IPS DF 19.7 (cell line): ENCODE results near the gene GFRA1.

Experiments
- DNase-seq: peaks from one replicate; pipeline ENCODE4 v3.0.0-alpha.2; 2013; ENCODE audit warnings: low read depth, low spot score

GFRA1 gene

GRCh38 chr10:116272440-116273283 is at the start of gene GFRA1:
GFRA1 (minus strand) TSS chr10:116273206; CDS start chr10:116272029, 1,177 bp downstream.
- no peak for DNase-seq

GRCh38 chr10:116316503-116316902 is 43.5 kb upstream of the GFRA1 start:
- DNase-seq, result no peak

GRCh38 chr10:116312548-116312947 is 39.5 kb upstream of the GFRA1 start:
- no peak for DNase-seq

DNA sequence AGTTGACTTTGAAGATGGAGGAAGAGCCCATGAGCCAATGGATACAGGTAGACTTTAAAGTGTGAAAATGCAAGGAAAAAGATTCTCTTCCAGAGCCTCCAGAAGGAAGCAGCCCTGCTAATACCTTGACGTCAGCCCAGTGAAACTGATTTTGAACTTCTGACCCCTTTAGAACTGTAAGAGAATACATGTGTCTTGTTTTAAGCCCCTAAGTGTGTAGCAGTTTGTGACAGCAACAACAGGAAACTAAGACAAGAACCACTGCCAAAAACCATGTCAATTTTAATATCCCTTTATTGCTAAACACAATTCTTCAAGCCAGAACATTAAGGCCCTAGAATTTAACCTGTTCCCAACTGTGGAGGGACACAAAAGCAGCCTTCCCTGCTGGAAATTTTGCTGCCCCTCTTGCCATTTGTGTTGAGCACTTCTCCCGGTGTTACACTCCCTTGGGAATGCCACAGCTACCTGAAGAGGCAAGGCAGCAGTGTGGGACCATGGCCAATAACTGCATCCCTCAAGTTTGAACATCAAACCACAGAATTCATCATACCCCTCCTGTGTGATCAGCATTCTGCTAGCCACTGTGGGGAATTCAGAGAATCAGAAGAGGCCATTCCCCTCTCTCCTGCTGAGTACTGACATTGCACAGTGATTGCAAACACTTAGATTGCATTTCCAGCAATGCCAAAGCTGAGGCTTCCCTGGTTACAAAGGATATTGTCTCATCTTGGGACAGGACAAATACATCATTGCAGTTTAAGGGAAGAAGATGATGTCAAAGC is 38.9 kb upstream of the GFRA1 start:
- DNase-seq, result no peak

- DNase-seq, result no peak
Measured at GRCh38 chr10:116311016-116311415, 38.0 kb upstream of the GFRA1 start.

DNA sequence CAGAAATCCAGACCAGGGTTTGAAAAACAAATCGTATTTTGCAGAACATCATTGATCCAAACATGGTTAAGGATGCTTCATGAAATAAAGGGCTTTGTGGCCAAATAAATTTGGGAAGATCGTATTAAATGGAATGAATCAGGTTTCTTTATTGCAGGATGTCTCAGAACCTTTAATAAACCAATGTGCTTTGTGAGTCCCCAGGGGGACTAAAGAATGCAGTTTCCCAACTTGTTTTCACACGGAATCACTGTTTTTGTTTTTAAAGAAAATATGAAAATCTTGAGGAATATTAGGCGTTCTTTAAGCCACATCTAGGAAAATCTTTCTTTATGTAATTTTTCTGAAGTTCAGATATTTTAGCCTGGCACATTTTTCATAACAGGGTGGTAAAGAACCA is 34.4 kb upstream of the GFRA1 start:
- DNase-seq, result no peak

GRCh38 chr10:116306847-116307246 is 33.8 kb upstream of the GFRA1 start:
- DNase-seq, result no peak

- no peak for DNase-seq
Measured at GRCh38 chr10:116304923-116305322, 31.9 kb upstream of the GFRA1 start.

- no peak for DNase-seq
Measured at GRCh38 chr10:116300542-116300941, 27.5 kb upstream of the GFRA1 start.

GRCh38 chr10:116298586-116298985 is 25.6 kb upstream of the GFRA1 start:
- DNase-seq, result no peak

GRCh38 chr10:116296291-116296721 is 23.3 kb upstream of the GFRA1 start:
- no peak for DNase-seq

GRCh38 chr10:116292493-116292892 is 19.5 kb upstream of the GFRA1 start:
- DNase-seq, result no peak

GRCh38 chr10:116289652-116290051 is 16.6 kb upstream of the GFRA1 start:
- DNase-seq, result no peak

GRCh38 chr10:116287906-116288501 is 15.0 kb upstream of the GFRA1 start:
- no peak for DNase-seq

DNA sequence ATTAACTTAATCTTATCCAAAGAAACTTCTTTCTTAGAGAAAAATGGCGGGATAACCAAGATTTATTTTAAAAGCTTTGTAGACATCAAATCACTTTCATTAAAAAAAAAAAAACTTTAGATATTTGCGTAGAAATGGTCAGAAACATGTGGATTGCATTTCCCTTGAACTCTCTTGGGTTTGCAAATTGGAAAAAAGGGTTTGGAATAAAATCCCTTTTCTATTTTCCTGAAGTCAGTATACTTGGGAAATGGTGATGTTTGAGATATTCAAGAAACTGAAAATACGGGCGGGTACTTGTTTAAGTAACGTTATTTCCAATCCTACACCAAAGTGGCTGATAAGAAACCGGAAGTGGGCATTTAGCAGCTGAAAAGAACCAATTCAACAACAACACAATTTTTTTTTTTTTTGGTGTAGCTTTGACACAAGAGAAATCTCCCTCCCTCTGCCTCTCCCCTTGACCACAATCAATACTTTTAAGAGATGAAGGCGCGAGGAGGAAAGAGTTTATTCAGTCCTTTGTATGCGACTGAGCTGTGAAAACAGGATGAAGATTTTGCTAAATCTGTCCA is 13.7 kb upstream of the GFRA1 start:
- no peak for DNase-seq

- DNase-seq, result no peak
Measured at GRCh38 chr10:116281775-116282174, 8.8 kb upstream of the GFRA1 start.

- no peak for DNase-seq
Measured at GRCh38 chr10:116278846-116279245, 5.8 kb upstream of the GFRA1 start.

GRCh38 chr10:116276981-116277380 is 4.0 kb upstream of the GFRA1 start:
- no peak for DNase-seq

DNA sequence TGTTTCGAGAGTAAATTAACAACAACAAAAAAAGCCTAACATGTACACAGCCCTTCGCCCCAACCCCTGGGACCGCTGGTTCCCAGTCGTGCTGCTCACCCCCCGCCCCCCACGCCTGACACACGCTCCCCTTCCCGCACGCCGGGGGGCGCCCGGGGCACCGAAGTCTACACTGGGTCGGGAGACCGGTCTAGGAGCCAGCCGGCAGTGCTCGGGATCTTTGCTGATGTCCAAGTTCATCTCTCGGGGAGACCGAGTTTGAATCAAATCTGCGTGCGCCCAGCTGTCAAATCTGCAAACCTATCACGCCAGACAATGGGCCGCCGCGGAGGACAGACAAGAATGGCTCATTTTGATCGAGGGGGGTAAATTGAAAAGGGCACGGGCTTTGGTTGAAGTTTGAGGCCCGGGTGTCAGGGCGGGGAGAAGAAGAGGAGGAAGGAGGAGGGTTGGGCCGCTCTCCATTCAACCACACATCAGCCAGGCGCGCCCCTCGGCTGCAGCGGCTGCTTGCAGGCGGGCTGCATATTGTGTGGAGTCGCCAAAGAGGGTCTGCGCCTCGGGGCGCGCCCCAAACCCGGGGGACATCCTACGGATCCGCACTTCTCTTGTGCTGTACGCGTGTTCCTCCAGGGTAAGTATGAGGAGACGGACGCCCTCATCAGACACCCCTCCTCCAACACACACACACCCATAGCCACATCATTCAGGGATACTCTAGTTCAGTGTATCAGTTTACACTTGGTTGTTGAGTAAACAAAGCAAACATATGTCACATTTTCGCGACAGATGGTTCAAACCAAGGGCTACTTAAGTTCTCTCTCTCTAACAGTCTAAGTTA is 1.3 kb upstream of the GFRA1 start:
- DNase-seq, result no peak

DNA sequence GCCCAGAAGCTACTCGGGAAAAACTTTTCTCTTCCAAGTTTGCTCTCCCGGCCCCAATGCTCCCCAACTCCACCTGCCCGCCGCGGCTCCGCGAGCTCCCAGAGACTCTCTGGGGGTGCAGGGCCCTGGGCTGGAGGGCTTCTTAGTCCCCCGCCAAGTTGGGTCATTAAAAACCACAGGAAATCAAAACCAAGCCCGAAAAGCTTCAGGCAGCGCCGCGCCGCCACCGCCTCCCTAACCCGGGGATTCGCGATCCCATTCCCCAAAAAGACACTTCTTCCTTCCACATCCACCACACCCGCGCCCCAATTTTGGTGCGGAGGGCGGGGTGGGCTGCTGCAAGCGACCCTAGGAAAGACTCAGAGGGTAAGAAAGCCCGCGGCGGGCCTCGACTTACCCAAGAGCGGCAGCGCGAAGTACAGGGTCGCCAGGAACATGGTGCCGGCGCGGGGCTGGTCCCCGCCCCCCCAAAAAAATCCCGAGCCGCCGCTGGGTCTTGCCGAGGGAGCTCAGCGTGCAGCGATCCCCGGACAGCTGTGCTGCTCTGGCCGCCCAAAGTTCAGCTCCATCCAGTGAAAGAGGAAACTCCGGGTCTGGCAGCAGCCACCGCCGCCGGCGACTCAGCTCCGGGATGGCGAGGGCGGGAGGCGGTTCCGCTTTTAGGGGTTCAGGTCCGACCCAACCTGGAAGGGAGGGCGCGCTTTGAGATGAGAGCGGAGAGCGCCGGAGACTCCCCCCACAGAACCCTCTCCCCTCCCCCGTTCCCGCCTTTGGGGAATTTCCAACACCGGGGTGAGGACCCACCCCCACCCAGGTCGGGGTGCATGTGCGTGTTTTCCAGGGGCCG is 1.2 kb downstream of the GFRA1 start:
- no peak for DNase-seq
